Islet precursor cell (in vitro differentiated cells): Measurements from ENCODE around the gene TTYH2.

Source experiments
- DNase-seq: peaks from one replicate; pipeline ENCODE4 v3.0.0-alpha.2; 2018

TTYH2 gene

GRCh38 chr17:74196541-74197317, 16.6 kb upstream of the TTYH2 start:
- no peak for DNase-seq

- DNase-seq, result no peak
Measured at GRCh38 chr17:74197801-74198200, 15.6 kb upstream of the TTYH2 start.

GRCh38 chr17:74198694-74199093, 14.7 kb upstream of the TTYH2 start:
- no peak for DNase-seq

GRCh38 chr17:74199306-74200092, 13.9 kb upstream of the TTYH2 start:
- DNase-seq, result peak; percentile 90

GRCh38 chr17:74200112-74200511, 13.3 kb upstream of the TTYH2 start:
- no peak for DNase-seq

GRCh38 chr17:74201250-74201649, 12.1 kb upstream of the TTYH2 start:
- no peak for DNase-seq

- no peak for DNase-seq
Measured at GRCh38 chr17:74201948-74202347, 11.4 kb upstream of the TTYH2 start.

GRCh38 chr17:74202938-74203337, 10.4 kb upstream of the TTYH2 start:
- DNase-seq, result no peak

- DNase-seq, result peak; percentile 99
Measured at GRCh38 chr17:74203439-74204240, 9.7 kb upstream of the TTYH2 start, which contains the start of gene RPL38. RPL38 (plus strand) TSS chr17:74203678; CDS start chr17:74203956, 278 bp downstream.

- DNase-seq, result no peak
Measured at GRCh38 chr17:74204474-74204873, 8.9 kb upstream of the TTYH2 start.

GRCh38 chr17:74205274-74205673, 8.1 kb upstream of the TTYH2 start:
- no peak for DNase-seq

- no peak for DNase-seq
Measured at GRCh38 chr17:74206332-74206818, 7.0 kb upstream of the TTYH2 start.

GRCh38 chr17:74210191-74211140, 2.9 kb upstream of the TTYH2 start:
- DNase-seq, result peak; percentile 91

GRCh38 chr17:74211141-74211911, 2.0 kb upstream of the TTYH2 start:
- DNase-seq, result peak; percentile 99

GRCh38 chr17:74211912-74212208, 1.5 kb upstream of the TTYH2 start:
- no peak for DNase-seq

GRCh38 chr17:74212209-74212912, 1.0 kb upstream of the TTYH2 start:
- DNase-seq, result peak; percentile 83

GRCh38 chr17:74213861-74214391, 555 bp downstream of the TTYH2 start:
- DNase-seq, result no peak

GRCh38 chr17:74214484-74215341, 1.3 kb downstream of the TTYH2 start:
- DNase-seq, result no peak

GRCh38 chr17:74215342-74215727, 2.0 kb downstream of the TTYH2 start:
- no peak for DNase-seq
